Eye (tissue), 1 donor: ENCODE results near the gene INPP4B.

Source experiments
- DNase-seq: peaks from one replicate; pipeline ENCODE4 v3.0.0-alpha.2; 2015

The INPP4B gene

GRCh38 chr4:142043509-142043908 lies 802.6 kb downstream of the INPP4B start:
- DNase-seq, result no peak

GRCh38 chr4:142041788-142042187 lies 804.3 kb downstream of the INPP4B start:
- DNase-seq, result no peak

DNA sequence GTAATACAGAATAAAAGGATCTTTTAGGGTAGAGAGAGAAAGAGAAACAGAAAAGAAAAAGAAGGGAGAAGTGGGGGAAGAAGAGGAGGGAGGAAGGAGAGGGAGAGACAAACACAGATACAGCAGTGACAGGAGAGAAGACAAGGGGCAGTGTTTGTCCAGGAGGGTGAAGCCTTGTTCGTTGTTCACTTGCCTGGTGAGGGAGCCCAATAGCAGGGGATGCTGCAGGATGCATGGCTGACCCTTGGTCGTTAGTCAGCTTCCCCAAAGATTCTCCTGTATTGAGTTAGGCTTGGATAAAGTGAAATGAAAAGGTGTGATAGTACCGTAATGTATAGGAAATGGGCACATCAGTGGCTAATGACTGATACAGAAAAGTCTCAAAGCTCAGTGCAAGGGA lies 806.1 kb downstream of the INPP4B start:
- no peak for DNase-seq

DNA sequence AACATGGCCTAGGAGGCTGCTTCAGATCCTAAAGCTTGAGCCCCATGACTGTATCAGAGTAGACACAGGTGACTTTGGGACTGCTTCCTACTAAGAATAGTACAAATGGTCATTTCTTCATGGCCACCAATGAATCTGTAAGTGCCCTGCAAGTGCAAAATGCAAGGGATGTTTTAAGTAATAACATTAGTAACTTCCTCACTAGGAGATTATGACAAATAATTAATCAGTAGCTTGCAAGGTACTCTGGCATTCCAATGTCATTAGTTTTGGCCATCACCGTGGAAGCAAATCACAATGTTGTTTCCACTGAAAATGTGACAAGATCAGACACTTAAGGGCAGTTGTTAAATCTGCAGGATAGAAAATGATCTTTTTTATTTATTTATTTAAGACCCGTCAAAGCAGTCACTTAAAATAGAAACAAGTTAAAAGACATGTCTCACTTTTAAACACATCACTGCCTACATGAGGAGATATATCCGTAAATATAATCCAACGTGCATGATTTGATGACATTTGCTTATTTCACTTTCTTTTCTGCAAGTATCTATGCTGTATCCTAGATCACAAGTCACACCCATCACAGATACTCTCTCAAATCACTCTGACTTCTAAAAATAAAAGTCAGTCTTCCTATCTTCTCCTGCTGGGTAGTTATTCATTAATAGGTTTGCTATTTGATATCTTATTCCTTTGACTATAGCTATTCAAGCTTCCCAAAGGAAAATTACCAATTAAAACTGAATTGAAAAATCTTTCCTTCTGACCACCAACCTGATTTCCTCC lies 809.1 kb downstream of the INPP4B start:
- DNase-seq, result no peak

DNA sequence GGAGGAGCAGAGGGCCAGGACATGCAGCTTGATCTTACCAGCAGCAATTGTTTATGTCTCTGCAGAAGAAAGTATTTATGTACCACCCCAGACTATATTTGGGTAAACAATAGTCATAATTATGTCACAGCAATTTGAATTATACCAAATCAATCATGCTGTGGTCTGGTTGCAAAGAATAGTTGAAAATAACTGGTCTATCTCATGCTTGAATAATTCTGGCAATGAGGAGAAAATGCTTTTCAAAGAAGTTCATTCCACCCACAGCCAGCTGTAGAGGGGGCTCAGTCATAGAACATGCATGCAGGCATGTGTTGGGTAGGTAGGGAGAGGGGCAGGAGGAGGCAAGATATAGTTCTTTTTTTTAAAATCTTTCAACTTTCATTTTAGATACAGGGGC lies 810.5 kb downstream of the INPP4B start:
- DNase-seq, result no peak

DNA sequence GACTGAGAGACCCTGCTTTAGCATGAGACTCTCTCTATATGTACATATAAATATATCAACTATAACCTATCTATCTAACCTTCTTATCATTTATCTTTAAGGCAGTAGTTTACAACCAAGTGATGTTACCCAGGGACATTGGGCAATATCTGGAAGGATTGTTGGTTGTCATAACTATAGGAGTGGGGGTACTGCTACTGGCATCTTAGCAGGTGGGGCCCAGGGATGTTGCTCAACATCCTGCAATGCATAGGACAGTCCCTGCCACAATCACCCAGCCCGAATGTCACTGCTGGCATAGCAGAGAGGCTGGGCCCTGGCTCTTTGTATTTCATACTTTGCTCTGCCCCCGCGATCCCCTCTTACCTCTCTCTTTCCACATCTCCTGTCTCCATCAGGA lies 812.0 kb downstream of the INPP4B start:
- no peak for DNase-seq

- DNase-seq, result no peak
Measured at GRCh38 chr4:142030010-142030409, 816.1 kb downstream of the INPP4B start.

DNA sequence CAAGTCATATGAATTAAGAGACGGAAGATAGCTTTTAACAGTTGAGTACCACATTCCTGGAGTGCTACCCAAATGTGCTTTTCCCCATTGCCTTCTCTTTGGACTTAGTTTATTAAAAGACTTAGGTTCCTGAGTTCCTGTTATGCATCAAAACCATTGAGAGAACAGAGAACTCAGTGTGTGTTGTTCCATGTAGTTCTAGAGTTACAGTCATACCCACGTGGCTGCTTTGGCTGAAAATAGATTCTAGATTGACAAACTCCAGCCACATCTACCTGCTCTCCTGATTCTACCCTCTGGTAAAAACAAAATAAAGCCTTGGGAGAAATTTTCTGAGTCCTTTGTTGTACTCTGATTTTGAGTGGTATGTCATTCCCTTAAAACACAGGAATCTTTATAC lies 824.3 kb downstream of the INPP4B start:
- DNase-seq, result no peak

DNA sequence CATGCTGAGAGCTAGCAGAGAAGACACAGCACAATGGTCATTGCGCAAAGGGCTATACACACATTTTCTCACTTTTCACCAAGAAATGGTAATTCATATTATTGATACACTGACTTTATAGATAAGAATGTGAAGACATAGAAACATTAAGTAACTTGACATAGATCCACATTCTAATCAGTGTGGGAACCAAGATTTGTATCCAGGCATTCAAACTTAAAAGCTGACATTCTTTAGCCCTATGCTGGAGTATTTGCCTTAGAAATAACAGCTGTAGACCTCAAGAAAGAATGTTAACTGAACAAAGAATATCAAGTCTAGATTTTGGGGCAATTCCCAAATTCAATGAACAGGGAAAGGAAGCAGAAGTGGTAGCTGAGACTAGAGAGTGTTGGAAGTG lies 824.9 kb downstream of the INPP4B start:
- no peak for DNase-seq

- DNase-seq, result no peak
Measured at GRCh38 chr4:142016031-142016430, 830.1 kb downstream of the INPP4B start.

GRCh38 chr4:142009751-142010150 lies 836.4 kb downstream of the INPP4B start:
- no peak for DNase-seq

- no peak for DNase-seq
Measured at GRCh38 chr4:142005519-142005918, 840.6 kb downstream of the INPP4B start.

GRCh38 chr4:141999446-142000143 lies 846.5 kb downstream of the INPP4B start:
- peak; percentile 1 for DNase-seq

DNA sequence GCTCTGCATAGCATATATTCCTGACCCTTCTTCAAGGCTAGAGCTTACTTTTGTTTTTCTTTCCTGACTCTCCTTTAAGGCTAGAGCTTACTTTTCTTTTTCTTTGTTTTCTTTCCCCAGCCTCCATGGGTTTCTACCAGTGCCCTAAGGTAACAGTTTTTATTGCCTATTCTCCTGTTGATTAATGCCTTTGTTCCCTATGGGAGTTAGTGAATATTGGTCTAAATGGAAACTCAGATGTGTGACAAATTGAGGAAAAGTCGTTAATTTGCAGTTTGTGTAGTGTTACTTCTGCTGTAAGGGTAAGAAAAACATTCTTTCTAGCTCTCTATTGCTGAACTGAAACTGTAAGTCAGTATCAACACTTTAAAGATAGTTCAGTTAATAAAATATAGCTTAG lies 851.0 kb downstream of the INPP4B start:
- DNase-seq, result no peak

GRCh38 chr4:141977433-141977832 lies 868.7 kb downstream of the INPP4B start:
- DNase-seq, result no peak
